HG02840 (cell line): Measurements from ENCODE around the gene OR4D11.
"Not testable (repeated sequence)": the region's sequence is repeated elsewhere in the genome, so short reads cannot be mapped to it uniquely, and the experiment has no call there.

Experiments
- ATAC-seq: cut with Tn5 transposase; IDR thresholded peaks from one replicate; pipeline ENCODE4 v1.9.1; 2021; ENCODE audit warnings: mild to moderate bottlenecking, moderate library complexity, moderate number of reproducible peaks; ENCODE audit not compliant: unreplicated experiment, low FRiP score

Gene OR4D11

DNA sequence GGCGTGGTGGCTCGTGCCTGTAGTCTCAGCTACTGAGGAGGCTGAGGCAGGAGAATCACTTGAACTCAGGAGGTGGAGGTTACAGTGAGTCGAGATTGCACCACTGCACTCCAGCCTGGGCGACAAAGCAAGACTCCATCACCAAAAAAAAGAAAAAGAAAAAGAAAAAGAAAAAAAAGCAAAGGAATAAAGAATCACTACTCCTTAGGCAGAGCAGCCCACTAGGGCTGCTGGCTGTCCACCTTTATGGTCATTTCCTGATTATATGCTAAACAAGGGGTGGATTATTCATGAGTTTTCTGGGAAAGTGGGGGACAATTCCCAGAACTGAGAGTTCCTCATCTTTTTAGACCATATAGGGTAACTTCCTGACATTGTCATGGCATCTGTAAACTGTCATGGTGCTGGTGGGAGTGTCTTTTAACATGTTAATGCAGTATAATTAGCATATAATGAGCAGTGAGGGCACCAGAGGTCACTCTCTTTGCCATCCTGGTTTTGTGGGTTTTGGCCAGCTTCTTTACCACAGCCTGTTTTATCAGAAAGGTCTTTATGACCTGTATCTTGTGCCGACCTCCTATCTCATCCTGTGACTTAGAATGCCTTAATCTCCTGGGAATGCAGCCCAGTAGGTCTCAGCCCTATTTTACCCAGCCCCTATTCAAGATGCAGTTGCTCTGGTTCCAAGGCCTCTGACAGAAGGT is 44.4 kb downstream of the OR4D11 start:
- ATAC-seq = not testable (repeated sequence)

DNA sequence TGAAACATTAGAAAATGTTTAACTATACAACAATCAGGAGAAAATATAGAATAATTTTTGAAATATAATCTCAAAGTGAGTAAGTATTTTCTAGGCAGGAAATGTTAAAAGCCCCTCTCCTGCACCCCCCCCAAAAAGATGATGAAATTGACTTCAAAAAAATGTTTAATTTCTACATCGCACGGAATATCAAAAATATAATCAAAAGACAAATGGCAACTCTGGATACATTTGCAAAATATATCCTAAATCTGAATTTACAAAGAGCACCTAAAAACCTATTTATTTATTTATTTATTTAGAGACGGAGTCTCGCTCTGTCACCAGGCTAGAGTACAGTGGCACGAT is 44.9 kb downstream of the OR4D11 start:
- ATAC-seq = no peak

DNA sequence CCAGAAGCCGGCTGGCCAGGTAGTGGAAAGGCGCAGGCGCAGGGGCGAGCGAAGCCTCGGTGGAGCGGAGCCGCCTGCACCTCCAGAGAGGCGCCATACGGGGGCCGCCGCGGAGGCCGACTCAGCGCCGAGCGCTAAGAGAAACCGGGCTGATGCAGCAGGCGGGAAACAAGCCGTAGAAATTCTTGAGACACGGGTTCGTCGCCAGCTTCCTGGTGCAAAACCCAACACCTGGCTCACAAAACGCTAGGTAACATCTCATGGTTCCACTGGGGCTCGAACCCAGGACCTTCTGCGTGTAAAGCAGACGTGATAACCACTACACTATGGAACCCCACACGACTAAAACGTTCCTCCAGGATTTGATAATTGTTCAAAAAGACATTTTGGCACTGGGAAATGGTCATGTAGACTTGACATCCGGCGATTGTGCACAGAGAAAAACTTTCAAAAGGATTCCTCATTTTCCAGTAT is 47.0 kb downstream of the OR4D11 start:
- ATAC-seq = peak; percentile 93

DNA sequence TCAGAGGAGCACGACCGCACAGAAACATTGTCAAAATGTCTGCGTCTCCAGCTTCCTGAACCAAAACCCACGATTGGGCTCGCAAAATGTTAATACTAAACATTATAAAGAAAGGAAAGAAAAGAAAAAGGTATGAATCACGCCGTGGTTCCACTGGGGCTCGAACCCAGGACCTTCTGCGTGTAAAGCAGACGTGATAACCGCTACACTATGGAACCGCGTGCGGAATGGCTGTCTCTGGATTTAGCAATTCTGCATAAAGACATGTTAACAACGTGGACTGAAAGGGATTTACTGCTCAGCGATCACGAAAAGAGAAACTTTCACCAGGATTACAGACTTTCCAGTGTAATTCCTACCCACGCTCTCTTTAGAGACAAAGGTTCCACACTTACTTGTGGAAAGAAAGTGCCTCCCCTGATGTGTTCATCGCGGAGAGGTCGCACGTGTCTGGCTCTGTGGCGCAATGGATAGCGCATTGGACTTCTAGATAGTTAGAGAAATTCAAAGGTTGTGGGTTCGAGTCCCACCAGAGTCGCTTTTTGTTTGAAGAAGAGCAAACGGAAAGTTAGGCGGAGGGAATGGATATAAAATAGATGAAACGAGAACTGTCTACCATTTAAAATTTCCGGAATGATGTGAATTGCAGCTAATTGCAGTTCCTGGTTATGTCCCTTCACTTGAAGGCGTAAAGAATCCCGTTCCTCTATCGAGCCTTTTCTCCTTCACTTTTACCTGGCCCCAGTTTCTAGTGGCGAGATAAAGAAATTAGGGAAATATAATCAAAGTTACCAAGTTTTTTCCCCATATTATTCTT is 47.7 kb downstream of the OR4D11 start:
- peak; percentile 31 for ATAC-seq

DNA sequence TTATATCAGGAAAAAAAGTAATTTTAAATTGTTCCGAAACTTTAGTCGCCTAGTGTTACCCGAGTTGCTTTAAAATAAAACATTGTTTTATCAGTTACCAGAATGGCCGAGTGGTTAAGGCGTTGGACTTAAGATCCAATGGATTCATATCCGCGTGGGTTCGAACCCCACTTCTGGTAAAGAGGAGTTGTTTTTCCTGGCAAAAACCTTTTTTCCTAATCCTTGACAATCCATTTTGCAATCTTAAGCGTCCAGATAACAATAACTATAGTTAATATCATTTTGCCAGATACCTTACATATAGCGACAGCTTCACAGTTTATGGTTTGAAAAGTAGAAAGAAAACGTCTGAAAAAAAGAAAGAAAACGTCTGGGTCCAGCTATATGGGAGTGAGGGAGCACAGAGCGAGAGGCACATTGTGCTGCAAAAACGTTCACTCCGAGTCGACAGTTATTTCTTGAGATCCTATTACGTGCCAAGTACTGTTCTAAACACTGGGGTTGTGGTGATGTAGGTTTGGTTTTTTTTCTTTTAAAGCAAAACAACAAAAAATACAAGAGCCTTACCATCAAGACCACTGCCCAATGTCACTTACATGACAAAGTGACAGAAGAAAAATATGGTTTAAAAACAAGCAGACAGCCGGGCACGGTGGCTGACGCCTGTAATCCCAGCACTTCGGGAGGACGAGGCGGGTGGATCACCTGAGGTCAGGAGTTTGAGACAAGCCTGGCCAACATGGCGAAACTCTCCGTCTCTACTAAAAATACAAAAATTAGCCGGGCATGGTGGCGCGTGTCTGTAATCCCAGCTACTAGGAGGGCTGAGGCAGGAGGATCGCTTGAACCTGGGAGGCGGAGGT is 48.5 kb downstream of the OR4D11 start:
- ATAC-seq = no peak

DNA sequence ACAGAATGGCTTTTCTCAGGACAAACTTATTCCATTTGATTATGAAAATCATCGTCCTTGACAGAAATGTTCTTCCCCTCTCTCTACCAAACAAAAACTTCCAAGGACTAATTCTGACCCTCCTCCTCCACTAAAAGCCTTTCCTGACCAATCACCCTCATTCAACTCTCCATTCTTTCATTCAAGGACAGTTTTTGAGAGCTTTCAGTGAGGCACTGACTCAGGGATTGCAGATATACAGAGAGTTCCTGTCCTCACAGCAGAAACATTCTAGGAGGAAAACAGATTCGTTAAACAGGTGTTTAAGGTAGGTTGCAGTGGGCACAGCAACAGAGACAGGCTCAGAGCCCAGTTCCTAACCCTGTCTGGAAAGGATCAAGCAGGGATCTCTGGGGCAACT is 49.5 kb downstream of the OR4D11 start:
- ATAC-seq = no peak

- no peak for ATAC-seq
Measured at GRCh38 chr11:59553323-59553722, 49.9 kb downstream of the OR4D11 start.
